ENCODE measurements around the gene ADCY10. TPM values are rescaled to one million over a fixed set of nuclear protein-coding genes. Genes with fewer than 3 reads are reported as not detected.

Gene ADCY10
- total and polyA plus RNA-seq, 2 of the 8 experiments (the other 6 are each of a cell fraction or from before 2014, with no cell fraction given), result 0.02 TPM; not detected in 1

GRCh38 chr1:167936930-167937708, 23.2 kb upstream of the ADCY10 start, which contains the start of gene MPC2:
Gene MPC2, minus strand, starts transcription at chr1:167937072. Its CDS starts 1,231 bp downstream, at chr1:167935841.
- no peak within 1 kb of the TSS for H3K23ac ChIP-seq (ENCODE audit: insufficient read length)
- peak within 1 kb of the TSS; percentile 55; the same call in 1 of the 2 replicates for H2AK5ac ChIP-seq (ENCODE audit: low read depth, low read length)
- H4K91ac ChIP-seq (replicated peaks; ENCODE audit: insufficient read length, low read length), result peak within 1 kb of the TSS; percentile 75
- H3K9ac ChIP-seq (replicated peaks in 1 of 4; ENCODE audit: extremely low read depth in 1 of 4, low read depth in 3 of 4, low read length in 3 of 4), result peak within 1 kb of the TSS; percentile 88 to 100 (median 94)
- no peak within 1 kb of the TSS for H3K14ac ChIP-seq (ENCODE audit: insufficient read length)
- peaks cover 0 to 58% of the 10 kb centered on the region in 2 experiments; a peak in 3 of 4 replicates for H3K79me2 ChIP-seq (ENCODE audit: control insufficient read depth in 1 of 2, insufficient read depth in 2 of 2, low read length in 2 of 2)
- DNase-seq (ENCODE audit: low read depth in 1 of 2, low spot score in 2 of 2) (no peak), FAIRE-seq (no peak)
- H3K36me3 ChIP-seq (ENCODE audit: control insufficient read depth in 2 of 4, insufficient read depth in 4 of 4, low read length in 3 of 4), result no peaks in the 10 kb centered on the region
- H2BK5ac ChIP-seq (ENCODE audit: low read depth, low read length), result peak within 1 kb of the TSS; percentile 98
- peaks cover 9% of the 10 kb centered on the region for H3K23me2 ChIP-seq (ENCODE audit: low read depth, low read length)
- H2BK12ac ChIP-seq (ENCODE audit: low read depth, low read length), result peak within 1 kb of the TSS; percentile 99
- no peak within 1 kb of the TSS for H2BK20ac ChIP-seq (ENCODE audit: low read length)
- no peaks in the 10 kb centered on the region for H3K9me3 ChIP-seq (ENCODE audit: insufficient read depth in 2 of 2, low read depth in 1 of 2, low read length in 1 of 2)
- WGBS, 2 experiments (ENCODE audit: extremely low coverage in 1 of 2, insufficient coverage in 1 of 2, insufficient read length in 1 of 2, insufficient replicate concordance in 2 of 2, low coverage in 1 of 2, low lambda C conversion rate in 2 of 2, missing lambda C conversion rate in 1 of 2), result 2% methylated on average over 49 of the region's 51 CpGs; no CpG with 5 or more reads in 1 of the 2 experiments
- peak within 1 kb of the TSS; percentile 94 for H4K8ac ChIP-seq (ENCODE audit: extremely low read depth, insufficient read depth, low read length)
- H3K27me3 ChIP-seq (replicated peaks in 1 of 4; ENCODE audit: control insufficient read depth in 3 of 4, extremely low read depth in 1 of 4, insufficient read depth in 3 of 4, low read length in 3 of 4), result no peaks in the 10 kb centered on the region
- peak within 1 kb of the TSS; percentile 92 for H3K18ac ChIP-seq (ENCODE audit: extremely low read depth, low read length)
- peak within 1 kb of the TSS; percentile 90 for H2AFZ ChIP-seq (ENCODE audit: low read length)
- peak within 1 kb of the TSS; percentile 93 for H3K27ac ChIP-seq (ENCODE audit: low read depth, low read length)
- ChIA-PET POLR2A (ENCODE audit: partially characterized antibody) (interaction anchor here (0.7 to 2.9 kb wide), 18 partner anchors 9 to 717 kb away, joined by 3 to 19 read pairs (median 4); partner anchors contain the start of gene POU2F1), CTCF (ENCODE audit: partially characterized antibody) (interaction anchor here (1.5 kb wide), 1 partner anchor 81 kb away, joined by 3 read pairs; no protein-coding TSS in a partner anchor)
- peaks cover 0 to 4% (median 0%) of the 10 kb centered on the region in 4 experiments; a peak in 2 of 7 replicates for H3K4me1 ChIP-seq (replicated peaks in 1 of 4; ENCODE audit: control insufficient read depth in 3 of 4, insufficient read depth in 4 of 4, low read length in 3 of 4)
- H4K5ac ChIP-seq (ENCODE audit: insufficient read length, low read depth, low read length), result peak within 1 kb of the TSS; percentile 98
- no peaks in the 10 kb centered on the region for H4K20me1 ChIP-seq (replicated peaks in 1 of 2; ENCODE audit: control insufficient read depth in 1 of 2, insufficient read depth in 2 of 2, low read length in 2 of 2)
- H3K79me1 ChIP-seq (ENCODE audit: low read depth, low read length), result no peaks in the 10 kb centered on the region
- peak within 1 kb of the TSS; percentile 74 for H3K56ac ChIP-seq (replicated peaks; ENCODE audit: insufficient read length, low read depth, low read length)
- peak within 1 kb of the TSS; percentile 78 for H3K4ac ChIP-seq (replicated peaks; ENCODE audit: insufficient read length, low read depth, low read length)
- H2BK15ac ChIP-seq (ENCODE audit: low read length), result peak within 1 kb of the TSS; percentile 89; the same call in 1 of the 2 replicates
- H3K4me2 ChIP-seq (ENCODE audit: insufficient read depth in 1 of 2, low read depth in 2 of 2, low read length in 2 of 2), result peak within 1 kb of the TSS; percentile 88 to 95
- peak within 1 kb of the TSS; percentile 61 for H2BK120ac ChIP-seq (replicated peaks; ENCODE audit: low read depth, low read length)
- peak within 1 kb of the TSS; percentile 90 to 95 (median 92) for H3K4me3 ChIP-seq (ENCODE audit: extremely low read depth in 1 of 4, insufficient read depth in 2 of 4, low read depth in 3 of 4, low read length in 4 of 4)
- TF ChIP-seq SP4 (IDR thresholded peaks at IDR 0.05; ENCODE audit: low read length) (no peak), ASH2L (IDR thresholded peaks at IDR 0.05; ENCODE audit: low read length) (peak; percentile 35), KDM4A (IDR thresholded peaks at IDR 0.05; ENCODE audit: low read depth, low read length, severe bottlenecking) (peak; percentile 12), ATF2 (IDR thresholded peaks at IDR 0.05; ENCODE audit: low read length) (no peak), HDAC2 (IDR thresholded peaks at IDR 0.05; ENCODE audit: borderline replicate concordance in 1 of 2, low read depth in 2 of 2, low read length in 2 of 2) (0 out of 4 replicates have a peak, but pooled peaks of 1 of the 2 experiments have one; percentile 17), FOSL1 (IDR thresholded peaks at IDR 0.05; ENCODE audit: insufficient read depth, low read depth, low read length) (no peak), RBBP5 (IDR thresholded peaks at IDR 0.05; ENCODE audit: borderline replicate concordance, low read depth, low read length) (peak; percentile 81; the same call in 1 of the 2 replicates), SIN3A (conservative IDR thresholded peaks at IDR 0.05 in 1 of 2, IDR thresholded peaks at IDR 0.05 in 1 of 2; ENCODE audit: low read depth in 1 of 2, low read length in 2 of 2) (peak; percentile 41 to 63; a peak in 1 of 4 replicates)
